Thoracic aorta (tissue), 2 donors: ENCODE results near the gene EPB41. TPM values are rescaled to one million over a fixed set of nuclear protein-coding genes. Genes with fewer than 3 reads are reported as not detected.

ENCODE experiments used
- ATAC-seq: fragments of 150-250 bp; one replicate; pipeline ENCODE4 v1.8.0; 2017; ENCODE audit warnings: low read depth; ENCODE audit not compliant: insufficient number of reproducible peaks, low FRiP score
- DNase-seq: peaks from one replicate; pipeline ENCODE4 v3.0.0-alpha.2; 2020; ENCODE audit warnings: low spot score
- H3K27ac ChIP-seq, 2 donors: fragments of 200-600 bp; sonication (generic); 1 replicate in 1 of 2; 2 replicates in 1 of 2; pipeline ENCODE4 v1.5.1; 2016; ENCODE audit warnings: mild to moderate bottlenecking in 2 of 2, moderate library complexity in 2 of 2
- H3K27me3 ChIP-seq: fragments of 200-600 bp; sonication (generic); replicated peaks from 2 replicates; pipeline ENCODE4 v1.6.0; 2016; ENCODE audit warnings: mild to moderate bottlenecking; ENCODE audit not compliant: insufficient read depth
- H3K36me3 ChIP-seq: fragments of 200-600 bp; sonication (generic); one replicate; pipeline ENCODE4 v1.5.1; 2016
- H3K4me1 ChIP-seq, 2 donors: fragments of 200-600 bp; sonication (generic); 1 replicate in 1 of 2; 2 replicates in 1 of 2; pipeline versions ENCODE4 v1.5.1 to v1.6.0; 2016; ENCODE audit warnings: low read depth in 2 of 2, mild to moderate bottlenecking in 1 of 2; ENCODE audit not compliant: control insufficient read depth in 1 of 2
- H3K4me3 ChIP-seq: fragments of 200-600 bp; sonication (generic); 2 replicates; pipeline ENCODE4 v1.5.1; 2016; ENCODE audit warnings: mild to moderate bottlenecking
- H3K9me3 ChIP-seq: fragments of 200-600 bp; sonication (generic); 2 replicates; pipeline ENCODE4 v1.5.1; 2016
- total RNA-seq, 2 donors: library from RNA; depleted of rRNA; stranded (reverse); fragments of >200 nt; gene quantifications; one replicate each; pipeline versions ENCODE4 v1.1.0 to v1.2.3, GENCODE V29; 2016
- TF ChIP-seq, protein P1 (sequence below): fragments of 200-600 bp; sonication (generic); IDR thresholded peaks from one replicate; pipeline ENCODE4 v1.5.1; 2019; ENCODE audit warnings: antibody characterized with exemption

The EPB41 gene
- total RNA-seq, 2 donors from 2014 or later: 26.7 to 37.8 TPM

DNA sequence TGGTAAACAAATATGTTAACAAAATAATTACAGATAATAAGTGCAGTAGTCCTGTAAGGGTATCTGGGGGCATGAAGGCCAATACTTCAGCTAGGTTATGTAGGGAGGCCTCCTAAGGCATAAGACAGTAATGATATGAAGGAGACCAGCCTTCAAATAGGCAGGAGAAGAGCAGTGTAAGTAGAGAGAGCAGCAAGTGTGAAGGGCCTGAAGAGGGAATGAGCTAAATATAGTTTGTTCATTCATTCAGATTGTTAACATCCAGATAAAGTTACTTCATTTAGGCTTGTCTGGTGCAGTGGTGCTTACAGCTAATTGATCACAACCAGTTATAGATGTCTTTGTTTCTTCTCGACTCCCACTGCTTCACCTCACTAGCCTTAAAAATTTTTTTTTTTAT, 71.1 kb downstream of the EPB41 start:
- Histone ChIP-seq H3K9me3 (no peaks in the 10 kb centered on the region), H3K27ac (no peak overlapping the region), H3K36me3 (peaks cover 9% of the 10 kb centered on the region), H3K4me1 (no peaks in the 10 kb centered on the region), H3K4me3 (no peak overlapping the region), H3K27me3 (no peaks in the 10 kb centered on the region)
- TF ChIP-seq, protein P1, sequence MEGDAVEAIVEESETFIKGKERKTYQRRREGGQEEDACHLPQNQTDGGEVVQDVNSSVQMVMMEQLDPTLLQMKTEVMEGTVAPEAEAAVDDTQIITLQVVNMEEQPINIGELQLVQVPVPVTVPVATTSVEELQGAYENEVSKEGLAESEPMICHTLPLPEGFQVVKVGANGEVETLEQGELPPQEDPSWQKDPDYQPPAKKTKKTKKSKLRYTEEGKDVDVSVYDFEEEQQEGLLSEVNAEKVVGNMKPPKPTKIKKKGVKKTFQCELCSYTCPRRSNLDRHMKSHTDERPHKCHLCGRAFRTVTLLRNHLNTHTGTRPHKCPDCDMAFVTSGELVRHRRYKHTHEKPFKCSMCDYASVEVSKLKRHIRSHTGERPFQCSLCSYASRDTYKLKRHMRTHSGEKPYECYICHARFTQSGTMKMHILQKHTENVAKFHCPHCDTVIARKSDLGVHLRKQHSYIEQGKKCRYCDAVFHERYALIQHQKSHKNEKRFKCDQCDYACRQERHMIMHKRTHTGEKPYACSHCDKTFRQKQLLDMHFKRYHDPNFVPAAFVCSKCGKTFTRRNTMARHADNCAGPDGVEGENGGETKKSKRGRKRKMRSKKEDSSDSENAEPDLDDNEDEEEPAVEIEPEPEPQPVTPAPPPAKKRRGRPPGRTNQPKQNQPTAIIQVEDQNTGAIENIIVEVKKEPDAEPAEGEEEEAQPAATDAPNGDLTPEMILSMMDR: no peak
- ATAC-seq (no peak), DNase-seq (no peak)

DNA sequence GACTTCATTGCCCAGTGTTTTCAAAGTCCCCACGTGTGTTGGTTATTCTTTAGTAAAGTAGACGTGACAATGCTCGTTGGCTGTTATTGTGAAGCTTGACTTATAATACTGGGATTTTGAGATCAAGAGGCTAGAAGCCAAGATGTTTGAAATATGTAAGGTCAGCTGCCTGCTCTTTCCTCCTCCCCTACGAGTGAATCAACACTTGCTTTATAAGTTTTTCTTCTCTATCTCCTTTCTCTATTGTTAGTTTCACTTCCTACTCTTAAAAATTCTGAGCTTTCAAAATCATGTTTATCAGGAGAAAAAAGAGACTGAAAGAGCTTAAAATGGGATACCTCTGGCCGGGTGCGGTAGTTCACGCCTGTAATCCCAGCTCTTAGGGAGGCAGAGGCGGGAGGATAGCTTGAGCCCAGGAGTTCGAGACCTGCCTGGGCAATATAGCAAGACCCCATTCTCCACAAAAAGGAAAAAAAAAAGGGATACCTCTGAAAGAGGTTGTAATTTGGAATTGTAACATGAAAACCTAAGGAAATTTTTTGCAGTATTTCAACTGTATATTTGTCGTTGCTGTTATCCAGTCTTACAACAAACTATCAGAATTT, 72.0 kb downstream of the EPB41 start:
- Histone ChIP-seq H3K27me3 (no peaks in the 10 kb centered on the region), H3K36me3 (peaks cover 9% of the 10 kb centered on the region), H3K4me1 (no peaks in the 10 kb centered on the region), H3K4me3 (no peak overlapping the region), H3K9me3 (no peaks in the 10 kb centered on the region), H3K27ac (no peak overlapping the region)
- TF ChIP-seq, protein P1: no peak
- ATAC-seq (no peak), DNase-seq (no peak)

DNA sequence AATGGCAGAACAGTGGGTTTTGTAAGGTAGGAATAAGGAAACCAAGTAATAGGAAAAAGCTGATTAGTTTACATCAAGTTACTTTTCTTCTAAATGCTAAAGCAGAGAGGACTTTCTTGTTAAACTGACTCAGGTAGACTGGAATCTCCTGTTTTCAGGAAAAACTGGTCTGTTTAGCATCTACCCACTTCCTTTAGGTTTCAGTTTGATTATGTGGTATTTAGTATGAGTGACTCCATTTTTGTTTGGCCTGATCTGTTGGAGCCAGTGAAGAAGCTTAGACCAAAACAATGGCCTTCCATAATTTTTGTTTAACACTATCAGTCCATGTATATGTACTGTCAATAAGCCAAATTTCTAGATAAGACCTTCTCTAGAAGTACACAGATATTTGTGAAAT, 88.4 kb downstream of the EPB41 start:
- Histone ChIP-seq H3K36me3 (no peaks in the 10 kb centered on the region), H3K27me3 (no peaks in the 10 kb centered on the region), H3K27ac (no peak overlapping the region), H3K4me3 (no peak overlapping the region), H3K9me3 (no peaks in the 10 kb centered on the region), H3K4me1 (no peaks in the 10 kb centered on the region)
- TF ChIP-seq, protein P1: no peak
- no peak for DNase-seq
- ATAC-seq: no peak

DNA sequence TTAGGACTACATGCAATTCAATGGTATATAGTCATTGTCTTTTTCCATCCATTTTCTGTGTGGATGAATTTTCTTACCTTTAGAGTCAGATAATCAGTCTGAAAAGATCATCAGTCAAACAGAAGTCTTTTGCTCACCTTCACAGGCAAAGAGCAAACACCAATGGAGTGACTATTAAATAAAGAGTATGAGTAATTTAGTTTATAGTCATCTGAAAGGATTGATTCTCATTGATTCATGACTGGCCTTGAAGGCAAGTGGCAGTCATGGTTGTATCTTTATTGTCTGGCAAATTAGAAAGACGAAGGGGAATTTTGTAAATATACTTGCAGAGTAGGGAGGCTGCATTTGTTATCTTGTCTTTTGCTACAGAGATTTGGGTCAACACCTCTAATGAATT, 89.9 kb downstream of the EPB41 start:
- TF ChIP-seq, protein P1: no peak

DNA sequence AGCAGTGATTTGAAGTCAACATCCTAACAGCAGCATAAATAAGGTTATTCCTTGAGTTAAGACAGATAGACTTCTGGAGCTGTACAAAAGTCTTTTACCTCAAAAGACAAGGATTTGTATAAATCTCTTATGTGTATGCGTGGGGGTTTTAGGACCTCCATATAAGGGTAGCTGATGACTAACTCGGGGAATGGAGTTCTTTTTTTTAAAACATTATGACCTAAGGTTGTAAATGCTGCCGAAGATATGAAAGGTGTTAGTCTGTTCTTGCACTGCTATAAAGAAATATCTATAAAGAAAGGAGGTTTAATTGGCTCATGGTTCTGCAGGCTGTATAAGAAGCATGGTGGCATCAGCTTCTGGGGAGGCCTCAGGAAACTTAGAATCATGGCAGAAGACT, 90.4 kb downstream of the EPB41 start:
- ATAC-seq: no peak

More for the DNA sequence above, 89.9 kb downstream of the EPB41 start:
- no peak for ATAC-seq
- no peak for DNase-seq
- Histone ChIP-seq H3K27me3 (no peaks in the 10 kb centered on the region), H3K36me3 (no peaks in the 10 kb centered on the region), H3K9me3 (no peaks in the 10 kb centered on the region), H3K4me3 (no peak overlapping the region), H3K4me1 (no peaks in the 10 kb centered on the region), H3K27ac (no peak overlapping the region)

More for the DNA sequence above, 90.4 kb downstream of the EPB41 start:
- H3K4me3 ChIP-seq: no peak overlapping the region
- H3K9me3 ChIP-seq: no peaks in the 10 kb centered on the region
- no peaks in the 10 kb centered on the region for H3K4me1 ChIP-seq
- no peaks in the 10 kb centered on the region for H3K36me3 ChIP-seq
- H3K27me3 ChIP-seq: no peaks in the 10 kb centered on the region
- no peak for DNase-seq
- TF ChIP-seq, protein P1: no peak
- H3K27ac ChIP-seq: no peak overlapping the region
